Inflammatory macrophage treated with lipopolysaccharide for 1 hour (primary cell): ENCODE results near the gene PTPRN2.

ENCODE experiments used
- DNase-seq, 2 donors: peaks; one replicate each; pipeline ENCODE4 v3.0.0-alpha.2; 2020 to 2022

The PTPRN2 gene

DNA sequence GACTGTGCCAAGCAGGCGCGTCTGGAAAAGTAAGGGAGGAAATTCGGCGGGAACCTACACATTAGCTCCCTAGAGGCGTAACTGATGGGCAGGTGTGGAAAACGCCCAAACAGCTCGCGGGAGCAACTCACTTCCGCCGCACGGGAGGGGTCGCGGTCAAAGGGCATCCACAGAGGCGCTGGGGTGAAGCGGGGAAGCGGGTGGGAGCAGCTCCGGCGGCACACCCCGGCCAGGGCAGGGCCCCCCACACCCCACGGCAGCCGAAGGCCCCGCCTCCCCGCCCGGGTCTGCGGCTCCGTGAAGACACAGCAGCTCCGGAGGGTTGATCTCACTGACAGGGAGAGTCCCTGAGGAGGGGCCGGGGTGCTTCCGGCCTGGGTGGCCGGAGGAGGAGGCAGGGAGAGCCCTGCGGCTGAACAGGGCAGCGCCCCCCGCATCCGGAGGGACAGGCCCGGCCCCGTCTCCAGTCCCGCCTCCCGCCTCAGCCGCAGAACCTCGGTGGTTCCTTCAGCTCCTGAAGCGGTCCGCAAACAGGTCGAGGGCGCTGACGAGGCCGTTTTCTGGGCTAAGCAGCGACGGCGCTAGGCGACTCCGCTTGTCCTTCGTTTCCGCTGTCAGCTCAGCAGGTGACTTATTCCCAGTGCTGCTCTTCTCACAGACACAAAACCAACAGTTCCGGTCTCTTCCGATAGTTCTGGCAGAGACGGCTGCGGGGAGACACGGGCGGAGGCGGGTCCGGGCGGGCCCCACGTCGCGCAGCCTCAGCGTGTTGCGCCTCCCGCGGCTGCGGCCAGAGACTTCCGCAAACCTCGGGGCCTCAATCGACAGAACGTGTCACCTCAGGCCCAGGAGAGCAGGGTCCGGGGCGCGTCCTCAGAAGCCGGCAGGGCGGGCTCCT is 974.7 kb downstream of the PTPRN2 start:
- DNase-seq, result peak; percentile 12 to 35

DNA sequence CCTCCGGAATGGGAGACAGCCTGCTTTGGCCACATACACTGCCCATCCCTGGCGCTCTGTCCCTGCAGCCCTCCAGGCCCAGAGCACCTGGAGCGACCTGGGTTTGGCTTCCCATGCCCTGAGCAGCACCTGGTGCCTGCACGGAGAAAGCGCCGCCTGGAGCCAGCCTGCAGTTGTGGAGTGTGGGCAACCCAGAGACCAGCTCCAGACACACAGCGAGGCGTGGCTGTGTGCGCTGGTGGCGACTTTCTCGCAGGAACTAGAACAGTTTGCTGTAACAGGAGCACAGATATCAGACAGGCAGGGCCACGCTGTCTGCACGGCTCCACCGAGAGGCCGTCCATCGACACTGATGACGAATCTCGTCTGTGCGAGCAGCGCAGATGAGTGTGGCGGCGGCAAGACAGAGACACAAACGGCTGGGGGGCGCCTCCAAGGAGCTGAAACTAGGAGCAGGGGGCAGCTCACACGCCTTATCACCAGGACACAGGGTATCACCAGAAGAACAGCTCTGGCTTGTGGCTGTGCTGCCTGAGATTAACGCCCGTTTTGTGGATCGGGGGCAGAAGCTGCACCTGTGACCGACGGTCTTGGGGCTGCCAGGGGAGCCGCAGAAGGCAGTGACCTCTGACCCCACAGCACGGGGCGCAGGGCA is 975.5 kb downstream of the PTPRN2 start:
- DNase-seq, result no peak

DNA sequence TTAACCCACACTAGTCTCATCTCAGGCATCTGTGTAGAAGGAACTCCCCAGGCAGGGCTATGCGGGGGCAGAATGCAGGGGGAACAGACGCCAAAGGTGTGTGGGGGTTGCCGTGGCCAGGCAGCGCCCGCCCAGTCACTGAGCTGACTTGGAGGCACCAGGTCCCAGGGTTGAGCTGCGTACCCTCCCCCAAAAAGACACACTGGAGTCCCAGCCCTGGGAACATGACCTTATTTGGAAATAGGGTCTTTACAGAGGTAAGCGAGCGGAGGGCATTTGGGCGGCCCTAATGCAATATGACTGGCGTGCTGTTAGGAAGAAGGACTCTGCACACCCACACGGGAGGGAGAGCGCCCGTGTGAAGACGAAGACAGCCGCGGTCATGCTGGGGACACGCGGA is 976.3 kb downstream of the PTPRN2 start:
- DNase-seq, result no peak

DNA sequence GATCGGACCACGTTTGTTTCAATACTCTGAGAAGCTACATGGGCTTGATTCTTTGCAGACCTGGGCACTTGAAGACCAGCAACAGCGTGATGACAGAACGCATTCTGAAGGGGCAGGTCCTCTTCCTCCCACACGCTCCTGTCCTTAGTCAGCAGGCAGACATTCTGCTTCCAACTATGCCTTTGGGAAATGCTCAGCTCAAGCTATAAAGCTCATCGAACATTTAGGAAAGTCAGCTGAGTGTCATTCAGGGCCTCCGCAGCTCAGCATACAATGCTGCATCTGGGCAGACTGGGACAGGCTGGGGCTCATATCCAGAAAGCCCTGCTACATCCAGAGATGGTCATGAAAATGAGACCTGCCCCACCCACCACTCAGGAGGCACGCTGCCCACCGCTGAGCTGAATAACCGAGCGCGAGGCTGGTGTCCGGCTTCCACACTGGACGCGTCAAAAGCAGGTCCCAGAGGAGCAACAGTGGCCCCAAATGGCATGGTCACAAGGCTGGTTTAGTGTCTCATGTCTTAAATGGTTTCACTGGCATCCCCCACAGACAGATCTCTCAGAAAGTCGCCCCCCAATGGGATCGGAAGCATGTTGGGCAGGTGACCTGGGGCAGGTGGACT is 976.8 kb downstream of the PTPRN2 start:
- no peak for DNase-seq

DNA sequence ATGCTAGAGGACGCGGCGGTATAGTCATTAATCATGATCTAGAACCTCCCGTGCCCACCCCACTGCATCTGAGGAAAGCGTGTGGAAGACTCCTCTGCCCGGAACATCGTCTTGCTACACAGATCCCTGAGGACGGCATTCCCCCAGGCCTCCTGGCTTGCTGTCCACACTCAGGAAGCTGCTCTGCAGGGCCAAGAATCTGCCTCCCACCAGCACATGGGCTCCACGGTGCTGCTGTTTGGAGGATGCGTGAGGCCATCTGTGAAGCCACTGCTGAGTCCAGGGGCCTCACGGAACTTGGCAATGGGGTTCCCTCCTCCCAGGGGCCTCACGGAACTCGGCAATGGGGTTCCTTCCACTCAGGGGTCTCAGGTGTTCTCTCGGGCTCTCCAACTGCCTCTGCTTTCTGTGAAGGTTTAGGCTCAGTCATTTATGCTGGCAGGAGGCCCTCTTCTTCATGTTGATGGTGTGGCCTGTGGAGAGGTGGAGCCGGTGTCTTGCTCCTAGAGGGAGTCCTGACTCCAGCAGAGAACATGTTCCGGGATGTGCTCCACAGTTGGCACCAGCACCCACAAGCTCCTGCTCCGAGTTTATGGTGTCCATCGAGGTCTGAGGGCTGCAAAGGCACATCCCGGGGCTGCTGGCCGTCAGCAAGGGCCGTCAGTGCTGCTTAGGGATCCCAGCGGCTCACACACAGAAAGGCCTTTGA is 977.5 kb downstream of the PTPRN2 start:
- DNase-seq, result no peak

DNA sequence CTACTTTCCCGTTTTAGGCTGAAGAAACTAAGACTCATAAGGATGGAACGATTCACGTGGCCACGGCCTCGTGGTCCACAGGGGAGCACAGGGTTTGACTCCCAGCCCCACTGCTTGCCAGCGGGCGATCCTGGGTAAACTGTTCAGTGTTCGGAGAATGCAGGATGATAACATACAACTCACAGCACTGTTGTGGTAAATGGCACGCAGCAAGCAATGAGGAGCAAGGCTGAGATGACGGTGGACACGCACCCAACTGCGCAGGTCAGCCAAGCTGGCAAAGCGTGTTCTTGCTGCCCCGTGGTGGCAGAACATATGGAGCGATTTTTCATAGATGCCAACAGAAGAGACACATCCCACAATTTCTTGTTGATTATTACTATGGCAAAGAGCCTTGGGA is 978.1 kb downstream of the PTPRN2 start:
- DNase-seq, result no peak

DNA sequence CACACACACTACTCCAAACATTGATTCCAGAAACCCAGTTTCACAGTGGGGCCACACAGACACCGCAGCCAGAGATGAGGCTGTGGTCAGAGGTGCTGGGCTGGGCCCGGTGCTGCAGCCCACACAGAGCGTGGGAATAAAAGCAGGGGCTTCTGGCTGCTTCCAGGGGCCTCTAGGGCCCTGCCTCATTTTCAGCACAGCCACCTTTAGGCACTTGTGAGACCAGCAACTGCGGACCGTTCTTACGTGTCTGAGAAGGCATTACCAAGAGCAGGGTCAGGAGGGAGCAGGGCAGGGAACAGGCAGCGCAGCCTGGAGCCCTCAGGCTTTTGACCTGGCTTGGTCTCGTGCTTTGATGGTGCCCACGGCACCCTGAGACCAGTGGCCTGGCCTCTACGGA is 980.4 kb downstream of the PTPRN2 start:
- DNase-seq, result no peak

DNA sequence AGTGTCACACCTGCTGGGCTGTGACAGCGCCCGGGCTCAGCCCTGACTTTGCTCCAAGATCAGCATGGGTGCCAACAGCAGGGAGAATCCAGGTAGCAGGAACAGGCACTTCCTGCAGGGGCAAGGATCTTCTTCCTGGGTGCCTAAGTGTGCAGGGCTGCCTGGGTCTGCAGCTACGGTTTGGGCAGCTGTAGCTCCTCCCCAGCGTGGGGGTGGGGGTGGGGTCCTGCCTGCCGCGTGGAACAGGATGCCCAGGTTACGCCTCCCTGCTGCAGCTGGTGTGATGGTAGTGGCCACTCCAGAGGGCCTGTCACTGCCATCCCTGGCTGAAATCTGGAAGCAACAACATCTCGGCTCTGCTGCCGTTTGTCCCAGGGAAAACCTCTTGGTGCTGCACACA is 981.5 kb downstream of the PTPRN2 start:
- no peak for DNase-seq

DNA sequence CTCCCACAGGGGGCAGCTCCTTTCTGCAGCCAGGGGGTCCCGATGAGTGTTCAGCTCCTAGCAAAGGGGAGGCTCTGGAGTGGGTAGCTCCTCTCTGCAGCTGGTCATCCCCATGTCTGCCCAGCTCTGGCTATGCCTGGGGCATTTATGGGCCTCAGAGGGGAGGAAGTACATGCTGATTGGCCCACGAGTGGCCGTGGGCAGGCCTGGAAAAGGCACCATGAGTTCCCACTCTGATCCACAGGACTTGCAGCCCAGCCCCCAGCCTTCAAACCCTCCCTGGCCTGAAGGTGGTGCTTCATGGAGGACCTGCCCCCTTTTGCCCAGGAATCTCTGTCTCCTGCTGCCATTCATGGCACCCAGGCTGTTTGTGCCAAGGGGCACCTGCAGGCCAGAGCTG is 982.0 kb downstream of the PTPRN2 start:
- DNase-seq, result no peak

DNA sequence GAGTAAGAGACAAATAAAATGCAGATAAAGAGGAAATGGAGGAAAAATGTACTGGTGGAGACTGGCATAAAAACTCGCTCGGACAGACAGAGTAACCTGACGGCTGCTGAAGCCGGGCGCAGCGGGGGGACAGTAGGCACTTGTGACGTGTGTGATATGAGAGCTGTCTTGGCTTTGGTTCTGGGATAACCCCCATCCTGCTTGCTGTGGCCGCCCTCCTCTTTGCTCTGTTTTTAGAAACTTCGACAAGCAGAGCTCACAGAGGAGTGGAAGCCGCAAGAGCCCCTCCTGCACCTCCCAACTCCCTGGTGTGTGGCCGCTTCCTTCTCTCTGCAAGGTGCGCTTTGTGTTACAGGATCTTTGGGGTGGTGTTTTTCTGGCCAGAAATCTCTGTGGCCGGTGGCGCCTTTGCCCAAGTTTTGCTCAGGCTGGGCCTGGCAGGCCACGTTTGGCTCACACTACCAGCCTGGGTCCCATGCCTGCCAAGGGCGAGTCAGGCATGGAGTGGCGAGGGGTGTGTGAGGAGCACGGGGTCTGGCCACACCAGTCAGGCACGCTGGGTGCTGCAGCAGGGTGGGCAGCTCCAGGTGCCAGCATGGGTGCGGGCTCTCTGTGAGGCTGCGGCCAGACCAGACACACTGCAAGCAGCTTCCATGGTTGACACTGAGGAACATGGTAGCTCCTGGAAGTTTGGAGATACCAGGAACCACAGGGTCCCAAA is 982.8 kb downstream of the PTPRN2 start:
- no peak for DNase-seq

DNA sequence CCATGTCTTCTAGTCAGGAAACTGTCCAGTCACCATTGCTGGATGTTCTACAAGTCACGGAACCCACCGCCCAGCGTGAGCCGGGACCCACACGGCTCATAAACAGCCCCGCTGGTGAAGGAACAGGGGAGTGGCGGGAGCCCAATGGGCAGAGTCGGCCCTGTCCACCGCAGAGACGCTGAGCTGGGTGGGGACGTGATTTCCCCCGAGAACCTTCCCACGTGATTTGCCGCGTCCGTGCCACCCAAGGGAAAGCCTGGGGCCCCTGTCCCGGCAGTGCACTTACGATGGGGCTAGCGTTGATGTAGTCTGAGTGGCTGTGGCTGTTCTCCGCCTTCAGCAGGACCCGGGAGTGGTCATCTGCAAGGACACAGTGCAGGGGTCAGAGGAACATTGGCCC is 983.9 kb downstream of the PTPRN2 start:
- no peak for DNase-seq

DNA sequence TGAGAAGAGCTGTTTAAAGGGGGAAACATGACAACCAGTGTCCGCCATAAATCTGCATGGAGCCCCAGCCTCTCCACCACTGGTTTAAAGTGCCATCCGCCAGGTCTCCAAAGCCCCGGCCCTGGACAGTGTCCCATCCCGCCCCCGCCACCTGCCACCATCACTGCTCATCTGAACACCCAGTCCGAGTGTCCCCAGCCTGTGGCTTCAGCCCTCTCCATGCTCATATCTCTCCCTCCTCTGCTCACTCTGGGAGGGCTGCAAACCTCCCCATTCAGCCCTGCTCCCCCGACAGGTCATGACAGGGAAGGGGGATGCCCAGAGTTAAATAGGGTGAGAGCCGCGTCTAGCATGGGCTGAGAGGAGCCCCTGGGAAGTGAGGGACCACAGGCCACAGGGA is 984.6 kb downstream of the PTPRN2 start:
- DNase-seq, result no peak

DNA sequence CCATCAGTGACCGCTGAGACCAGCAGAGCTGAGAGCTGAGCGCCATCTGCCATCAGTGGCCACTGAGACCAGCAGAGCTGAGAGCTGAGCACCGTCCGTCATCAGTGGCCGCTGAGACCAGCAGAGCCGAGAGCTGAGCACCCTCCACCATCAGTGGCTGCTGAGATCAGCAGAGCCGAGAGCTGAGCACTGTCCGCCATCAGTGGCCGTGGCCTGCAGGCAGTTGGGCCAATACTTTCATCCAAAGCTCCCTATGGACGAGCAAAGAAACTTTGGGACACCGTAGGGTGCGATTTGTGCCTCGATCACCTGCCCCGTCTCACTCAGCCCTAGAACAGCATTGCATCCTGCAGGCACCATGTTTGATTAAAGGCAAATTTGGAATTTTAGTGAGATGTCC is 985.0 kb downstream of the PTPRN2 start:
- DNase-seq, result no peak

DNA sequence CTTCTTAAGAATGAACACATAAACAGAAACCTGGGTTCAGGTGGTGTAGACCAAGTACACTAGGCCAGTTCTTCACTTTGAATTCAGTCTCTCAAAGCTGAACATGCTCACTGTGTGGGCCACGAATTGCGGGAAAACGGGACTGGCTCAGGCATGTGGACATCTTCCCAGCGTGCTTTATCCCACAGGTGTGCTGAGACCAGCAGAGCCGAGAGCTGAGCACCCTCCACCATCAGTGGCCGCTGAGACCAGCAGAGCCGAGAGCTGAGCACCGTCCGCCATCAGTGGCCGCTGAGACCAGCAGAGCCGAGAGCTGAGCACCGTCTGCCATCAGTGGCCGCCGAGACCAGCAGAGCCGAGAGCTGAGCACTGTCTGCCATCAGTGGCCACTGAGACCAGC is 985.5 kb downstream of the PTPRN2 start:
- no peak for DNase-seq

DNA sequence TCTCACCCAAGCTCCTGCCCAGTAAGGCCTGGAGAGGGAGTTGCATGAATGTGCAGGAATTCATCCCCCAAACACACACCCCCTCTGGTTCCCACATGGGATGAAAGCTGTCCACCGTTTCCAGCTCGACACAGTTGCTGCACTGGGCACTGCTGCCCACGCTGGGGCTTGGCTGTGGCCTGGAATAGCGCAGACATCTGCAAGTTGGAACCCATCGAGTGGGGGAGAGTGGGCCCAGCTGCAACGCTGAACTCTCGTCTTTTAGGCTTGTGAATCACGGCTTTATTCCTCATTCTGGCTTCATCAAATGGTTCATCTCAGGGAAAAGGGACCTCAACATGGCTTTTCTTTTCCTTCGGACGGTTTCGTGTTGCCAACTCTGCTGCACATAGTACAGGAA is 986.1 kb downstream of the PTPRN2 start:
- no peak for DNase-seq

DNA sequence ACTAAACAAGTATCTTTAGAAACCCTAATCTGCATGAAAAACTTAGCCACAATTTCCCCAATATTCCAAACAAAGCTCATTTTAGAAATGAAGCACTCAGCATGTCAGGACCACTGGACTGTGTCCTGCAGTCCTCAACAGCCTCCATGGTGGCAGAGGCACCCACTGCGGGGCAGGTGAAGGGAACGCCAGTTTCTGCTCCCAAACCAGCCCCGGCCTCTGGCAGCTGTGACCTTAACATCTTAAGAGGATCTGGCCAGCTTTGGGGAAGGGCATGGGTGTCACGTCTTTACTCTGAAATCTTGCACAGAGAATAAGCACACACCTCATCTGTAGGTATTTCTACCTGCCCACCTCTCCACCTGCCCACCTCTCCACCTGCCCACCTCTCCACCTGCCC is 988.1 kb downstream of the PTPRN2 start:
- no peak for DNase-seq

DNA sequence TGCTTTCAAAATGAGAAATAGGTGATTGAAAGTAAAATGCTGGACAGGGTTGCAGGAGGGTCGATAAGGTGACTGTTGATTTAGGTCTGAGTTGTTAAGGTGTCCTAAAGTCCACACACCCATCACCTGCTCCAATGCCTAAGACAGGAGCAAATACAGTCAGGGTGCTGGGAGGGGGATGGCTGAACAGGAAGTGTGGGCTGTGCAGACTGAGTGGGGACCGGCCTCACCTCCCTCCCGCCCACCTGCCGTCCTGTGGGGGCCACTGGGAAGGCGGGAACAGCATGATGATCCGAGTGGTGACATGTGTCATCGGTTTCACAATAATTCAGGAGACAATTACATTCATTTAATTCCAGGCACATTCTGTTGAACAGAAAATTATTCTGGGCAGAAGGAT is 990.1 kb downstream of the PTPRN2 start:
- no peak for DNase-seq

DNA sequence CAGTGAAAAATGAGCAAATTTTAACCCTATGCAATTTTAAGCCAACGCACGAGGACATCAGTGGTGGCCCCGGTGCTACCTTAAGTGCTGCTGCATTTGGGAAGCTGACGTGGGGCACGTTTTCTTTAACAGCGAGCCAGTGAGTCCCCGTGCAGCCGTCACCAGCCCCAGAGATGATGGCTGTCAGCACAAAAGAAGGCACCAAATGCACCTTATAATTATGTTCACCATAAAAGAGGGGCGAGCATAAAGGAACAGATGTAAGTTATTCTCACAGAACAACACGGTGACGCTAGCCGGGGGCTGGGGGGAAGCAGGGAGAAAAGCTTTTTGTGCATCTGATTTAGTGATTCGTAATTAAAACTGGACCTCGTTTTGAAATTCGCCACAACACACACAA is 990.7 kb downstream of the PTPRN2 start:
- no peak for DNase-seq

DNA sequence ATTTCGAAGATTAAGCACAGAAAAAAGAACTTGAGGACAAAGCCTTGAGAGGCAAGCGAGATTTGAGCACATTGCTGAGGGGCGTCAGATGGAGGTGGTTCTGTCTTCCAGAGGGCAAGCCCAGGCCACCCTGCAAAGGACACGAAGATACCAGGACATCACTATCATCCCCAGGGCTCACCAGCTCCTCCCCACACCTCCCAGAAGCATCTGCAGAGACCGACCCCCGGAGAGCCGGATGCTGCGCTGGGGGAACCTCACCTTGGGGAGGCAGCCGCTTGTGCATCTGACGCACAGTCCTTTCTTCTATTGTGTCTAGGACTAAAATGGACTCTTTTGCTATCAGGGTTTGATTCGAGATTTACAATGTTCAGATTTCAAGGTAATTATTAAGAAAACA is 991.2 kb downstream of the PTPRN2 start:
- no peak for DNase-seq

DNA sequence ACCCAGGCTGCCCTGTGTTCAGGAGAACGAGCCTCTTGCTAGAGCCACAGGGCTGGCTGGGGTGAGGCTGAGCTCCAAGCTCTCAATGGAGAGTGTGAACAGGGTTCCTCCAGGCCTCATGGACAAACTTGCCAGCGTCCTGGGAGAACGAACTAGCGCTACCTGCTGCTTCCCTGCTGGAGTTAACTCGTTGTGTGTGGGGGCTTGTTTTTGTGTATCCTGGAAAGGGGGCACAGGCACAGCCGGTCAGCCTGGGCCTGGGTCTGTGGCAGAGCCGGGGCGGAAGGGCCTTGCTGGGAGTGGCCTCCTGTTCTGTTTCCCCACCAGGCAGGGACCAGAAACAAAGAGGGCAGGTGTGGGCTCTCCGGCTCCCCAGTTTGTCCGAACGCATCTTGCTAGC is 991.6 kb downstream of the PTPRN2 start:
- no peak for DNase-seq

DNA sequence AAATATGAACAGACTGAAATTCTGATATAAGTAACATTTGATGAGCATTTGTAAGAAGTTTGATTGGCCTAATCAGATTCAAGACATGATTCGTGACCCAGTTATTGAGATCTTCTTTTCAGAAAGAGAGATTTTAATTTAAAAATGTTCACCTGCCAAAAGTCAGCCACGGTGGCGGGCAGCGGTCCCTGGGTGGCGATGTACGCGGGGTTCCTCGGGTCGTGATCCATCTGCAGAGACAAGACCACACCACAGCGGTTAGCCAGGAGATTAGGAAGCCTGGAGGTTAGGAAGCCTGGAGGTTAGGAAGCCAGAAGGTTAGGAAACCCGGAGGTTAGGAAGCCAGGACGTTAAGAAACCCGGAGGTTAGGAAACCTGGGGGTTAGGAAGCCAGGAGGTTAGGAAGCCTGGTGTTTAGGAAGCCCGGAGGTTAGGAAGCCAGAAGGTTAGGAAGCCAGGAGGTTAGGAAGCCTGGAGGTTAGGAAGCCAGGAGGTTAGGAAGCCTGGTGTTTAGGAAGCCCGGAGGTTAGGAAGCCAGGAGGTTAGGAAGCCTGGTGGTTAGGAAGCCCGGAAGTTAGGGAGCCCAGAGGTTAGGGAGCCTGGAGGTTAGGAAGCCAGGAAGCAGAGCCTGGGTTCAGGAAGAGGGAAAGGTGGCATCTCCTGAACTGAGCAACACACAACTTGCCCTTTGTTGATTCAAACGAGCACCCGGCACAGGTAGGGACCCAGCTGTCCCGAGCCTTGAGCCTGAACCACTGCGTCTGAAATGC is 992.4 kb downstream of the PTPRN2 start:
- DNase-seq, result no peak

DNA sequence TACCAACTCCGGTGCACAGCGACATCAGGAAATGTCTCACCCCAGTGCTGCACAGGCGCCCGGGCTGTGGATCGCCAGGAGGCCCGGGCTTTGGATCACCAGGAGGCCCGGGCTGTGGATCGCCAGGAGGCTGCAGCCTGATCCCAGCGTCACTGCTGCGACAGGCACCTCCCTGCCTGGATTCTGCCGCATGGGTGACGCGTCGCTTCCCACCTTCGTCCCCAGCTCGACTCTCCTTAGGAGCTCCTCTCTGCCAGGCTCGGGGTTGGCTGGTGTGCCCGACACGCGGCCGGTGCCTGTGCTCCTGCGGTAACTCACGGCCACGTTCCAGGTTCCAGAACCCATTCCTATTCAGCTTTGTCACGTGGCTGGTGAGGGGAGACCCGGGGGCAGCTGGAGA is 993.3 kb downstream of the PTPRN2 start:
- no peak for DNase-seq
